NCI-H1694 (cell line): Measurements from ENCODE around the gene CCNJ.

Experiments used
- DNase-seq: peaks from one replicate; lab custom pipeline; 2025; lab: John Stamatoyannopoulos, UW

The CCNJ gene

GRCh38 chr10:96056787-96057186 is 13.4 kb downstream of the CCNJ start:
- no peak for DNase-seq

GRCh38 chr10:96061232-96061631 is 17.8 kb downstream of the CCNJ start:
- no peak for DNase-seq

GRCh38 chr10:96072674-96073073 is 29.3 kb downstream of the CCNJ start:
- DNase-seq: no peak

GRCh38 chr10:96073722-96074121 is 30.3 kb downstream of the CCNJ start:
- no peak for DNase-seq

- no peak for DNase-seq
Measured at GRCh38 chr10:96074776-96075175, 31.4 kb downstream of the CCNJ start.

GRCh38 chr10:96075977-96076376 is 32.6 kb downstream of the CCNJ start:
- no peak for DNase-seq

- no peak for DNase-seq
Measured at GRCh38 chr10:96077156-96077555, 33.8 kb downstream of the CCNJ start.

GRCh38 chr10:96082153-96082552 is 38.8 kb downstream of the CCNJ start:
- DNase-seq: no peak

GRCh38 chr10:96082748-96083147 is 39.4 kb downstream of the CCNJ start:
- no peak for DNase-seq

GRCh38 chr10:96089116-96089515 is 45.7 kb downstream of the CCNJ start:
- DNase-seq: no peak

GRCh38 chr10:96089670-96090462 is 46.5 kb downstream of the CCNJ start:
- peak; percentile 82 for DNase-seq

- no peak for DNase-seq
Measured at GRCh38 chr10:96090463-96090800, 47.0 kb downstream of the CCNJ start.

GRCh38 chr10:96092999-96093767 is 49.8 kb downstream of the CCNJ start:
- no peak for DNase-seq

GRCh38 chr10:96093948-96094347 is 50.6 kb downstream of the CCNJ start:
- DNase-seq: no peak

GRCh38 chr10:96096958-96097357 is 53.6 kb downstream of the CCNJ start:
- no peak for DNase-seq

GRCh38 chr10:96097865-96098264 is 54.5 kb downstream of the CCNJ start:
- no peak for DNase-seq

GRCh38 chr10:96107623-96108038 is 64.2 kb downstream of the CCNJ start:
- DNase-seq: no peak
